Head of caudate nucleus (tissue), 42 donors: Measurements from ENCODE around the gene MPDZ.

Source experiments
- DNase-seq, 42 donors: peaks; one replicate each; pipeline versions ENCODE4 v3.0.0 to v3.0.0-alpha.2; 2020 to 2021; ENCODE audit warnings: mixed read lengths in 7 of 42
- intact Hi-C: fragments of 100-400 bp; cut with DNase I; formaldehyde crosslinking; loops from one replicate; pipeline ENCODE4 v1.15.0; 2022

MPDZ gene

DNA sequence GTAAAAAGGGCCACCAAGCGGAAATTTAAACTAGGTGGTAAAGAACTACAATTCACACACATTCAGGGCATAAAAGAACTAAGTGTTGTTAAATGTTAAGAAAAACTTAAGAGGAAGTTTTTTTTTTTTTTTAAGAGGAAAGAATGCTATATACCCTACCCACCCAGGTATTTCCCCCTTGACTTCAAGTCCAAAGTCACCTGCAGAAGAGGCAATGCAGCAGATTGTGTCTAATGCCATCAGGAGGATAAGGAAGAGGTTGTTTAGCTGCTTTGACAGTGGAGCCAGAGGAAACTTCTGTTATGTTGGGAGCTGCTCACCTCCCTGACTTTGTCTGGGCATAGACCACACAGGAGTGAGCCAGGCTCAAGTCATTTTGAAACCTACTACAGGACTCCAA is 69.2 kb downstream of the MPDZ start:
- intact Hi-C loops: loop anchor here (10.0 kb wide), 1 partner anchor 64 kb away; the partner anchor contains the start of gene MPDZ

GRCh38 chr9:13209498-13209897 is 70.0 kb downstream of the MPDZ start:
- intact Hi-C loops: no loop called here
- DNase-seq: no peak

More for the DNA sequence above, 69.2 kb downstream of the MPDZ start:
- DNase-seq: no peak

DNA sequence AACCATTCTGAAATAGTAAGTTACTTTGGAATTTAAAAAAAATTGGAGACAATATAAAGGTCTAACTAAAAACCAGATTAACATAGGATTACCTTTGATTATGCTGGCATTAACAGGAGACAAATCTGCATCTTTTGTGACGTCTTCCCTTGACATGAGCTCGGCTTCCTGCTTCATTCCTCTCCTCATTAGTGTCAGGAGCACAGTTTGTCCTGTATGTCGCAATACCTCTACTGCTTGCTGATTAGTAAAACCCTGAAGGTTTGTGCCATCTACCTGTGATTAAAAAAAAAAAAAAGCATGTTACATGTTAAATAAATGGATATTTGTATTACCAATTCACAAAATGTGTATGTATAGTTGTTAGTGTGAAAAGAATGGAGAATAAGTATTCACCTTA is 73.7 kb downstream of the MPDZ start:
- DNase-seq: no peak
- intact Hi-C loops: no loop called here

- intact Hi-C loops: no loop called here
- no peak for DNase-seq
These were observed 89.5 kb downstream of the MPDZ start for GRCh38 chr9:13190040-13190439.

- intact Hi-C loops: no loop called here
- no peak for DNase-seq
These were observed 90.1 kb downstream of the MPDZ start for GRCh38 chr9:13189362-13189761.

GRCh38 chr9:13186774-13187173 is 92.7 kb downstream of the MPDZ start:
- intact Hi-C loops: no loop called here
- no peak for DNase-seq

DNA sequence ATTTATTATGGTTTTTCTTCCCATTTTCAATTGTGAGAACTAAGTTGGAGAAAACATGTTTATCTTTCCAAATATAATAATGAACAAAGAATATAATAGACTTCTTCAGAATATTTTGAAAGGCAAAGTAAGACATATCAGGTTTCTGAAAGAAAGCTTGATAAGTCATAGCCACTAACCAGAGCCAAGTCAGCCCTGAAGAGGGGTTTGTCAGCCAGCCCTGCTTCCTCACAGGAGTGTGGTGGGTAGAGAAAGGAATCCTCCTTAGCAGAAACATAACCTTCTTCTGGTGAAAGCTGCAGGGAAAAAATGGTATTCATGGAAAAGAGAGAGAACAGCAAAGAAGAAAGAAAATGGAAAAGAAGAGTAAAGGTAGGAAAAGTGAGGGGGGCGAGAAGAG is 93.4 kb downstream of the MPDZ start:
- intact Hi-C loops: no loop called here

DNA sequence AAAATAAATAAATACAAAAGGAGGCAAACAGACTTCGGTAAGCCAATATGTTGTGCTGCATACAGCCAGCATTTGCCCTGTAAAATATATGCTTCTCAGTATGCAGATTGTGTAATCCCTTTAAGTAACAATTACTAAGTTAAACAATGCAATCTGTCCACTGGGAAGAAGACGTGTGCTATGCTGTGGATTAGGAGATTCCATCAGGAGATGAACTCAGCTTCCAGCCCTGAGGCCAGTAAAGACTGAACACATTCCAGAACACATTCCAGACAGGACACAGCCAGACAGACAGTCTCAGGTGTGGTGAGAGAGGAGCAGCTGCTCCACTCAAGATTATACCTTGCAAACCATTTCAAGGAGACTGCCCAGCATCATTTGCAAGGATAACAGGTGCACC is 97.8 kb downstream of the MPDZ start:
- intact Hi-C loops: no loop called here
- no peak for DNase-seq

More for the DNA sequence above, 93.4 kb downstream of the MPDZ start:
- DNase-seq: no peak

DNA sequence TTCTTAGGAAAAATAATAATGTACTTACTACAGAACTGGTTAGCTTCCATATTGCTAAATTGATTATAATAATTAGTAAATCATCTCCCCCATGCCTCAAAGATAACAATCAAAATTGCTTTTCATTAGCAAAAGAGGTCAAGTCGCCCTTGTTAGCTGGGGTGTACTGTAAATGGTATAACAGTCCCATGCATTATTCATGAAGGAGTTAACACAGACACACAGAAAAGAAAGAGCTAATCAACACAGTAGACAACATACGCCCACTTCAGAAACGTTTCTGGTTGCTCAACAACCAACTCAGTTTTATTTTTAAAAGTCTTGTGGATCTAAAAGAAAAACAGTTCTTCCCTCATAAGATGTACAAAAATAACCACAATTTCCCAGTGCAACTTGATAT is 100.2 kb downstream of the MPDZ start:
- intact Hi-C loops: no loop called here
- no peak for DNase-seq

DNA sequence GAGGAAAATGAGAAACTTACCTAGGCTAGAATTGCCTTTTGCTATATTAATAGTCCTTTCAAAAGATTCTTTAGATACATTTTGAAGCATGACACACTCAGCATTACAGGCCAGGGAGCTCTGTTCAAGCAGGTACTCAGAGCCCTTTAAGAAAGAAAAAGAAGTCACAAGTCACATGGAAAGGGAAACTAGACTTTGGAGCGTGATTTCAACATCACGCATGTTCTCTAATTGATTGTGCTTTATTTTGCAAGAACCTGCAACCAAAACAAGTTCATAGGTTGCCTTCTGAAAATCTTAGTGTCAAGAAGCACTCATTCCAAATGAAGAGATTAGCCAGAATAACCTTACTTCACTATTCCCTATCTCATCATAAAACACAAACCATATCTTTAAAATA is 103.8 kb downstream of the MPDZ start:
- no peak for DNase-seq
- intact Hi-C loops: no loop called here

DNA sequence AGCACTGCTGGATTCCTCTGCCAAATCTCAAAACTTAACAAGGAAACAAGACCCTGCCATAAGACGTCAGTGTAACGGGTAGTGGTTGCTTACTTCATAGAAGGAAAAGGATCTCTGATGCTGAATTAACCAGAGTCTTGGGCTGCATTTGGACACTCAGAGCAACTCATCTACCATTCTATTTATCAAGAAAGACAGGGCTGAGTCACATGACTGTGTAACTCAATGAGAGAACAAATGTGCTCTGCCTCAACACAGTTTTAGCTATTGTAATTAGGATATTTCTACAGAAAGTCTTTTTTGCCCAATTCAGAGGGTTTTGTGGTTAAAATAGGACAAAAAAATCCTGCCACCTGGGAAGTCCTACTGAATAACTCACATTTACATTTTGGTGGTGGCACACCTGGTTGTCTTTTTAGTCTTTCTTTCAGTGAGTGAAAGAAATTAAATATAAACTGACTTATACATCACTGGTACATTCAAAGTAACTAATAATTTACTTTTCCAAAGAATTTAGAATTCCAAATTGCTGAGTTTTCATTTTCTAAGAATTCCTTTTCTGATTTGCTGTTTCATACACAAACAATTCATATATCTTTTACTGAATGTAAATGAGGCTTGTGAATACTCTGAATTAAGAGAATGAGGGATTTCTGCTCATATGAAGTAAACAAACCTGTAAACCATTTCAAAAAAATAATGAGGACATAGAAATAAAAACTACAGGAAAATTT is 104.4 kb downstream of the MPDZ start:
- intact Hi-C loops: no loop called here

DNA sequence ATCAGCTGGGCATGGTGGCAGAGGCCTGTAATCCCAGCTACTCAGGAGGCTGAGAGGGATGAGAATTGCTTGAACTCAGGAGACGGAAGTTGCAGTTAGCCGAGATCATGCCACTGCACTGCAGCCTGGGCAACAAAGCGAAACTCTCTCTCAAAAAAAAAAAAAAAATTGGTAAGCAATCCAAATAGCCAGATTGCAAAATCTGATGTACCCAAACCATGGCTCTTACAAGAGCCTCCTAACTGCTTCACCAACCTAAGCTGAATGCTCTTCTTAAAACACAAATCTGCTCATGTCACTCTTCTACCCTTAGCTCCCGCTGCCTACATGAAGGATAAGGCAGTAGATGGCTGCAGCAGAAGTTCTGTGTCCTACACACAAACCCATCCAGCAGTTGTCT is 105.9 kb downstream of the MPDZ start:
- DNase-seq: no peak

More for the DNA sequence above, 104.4 kb downstream of the MPDZ start:
- no peak for DNase-seq

DNA sequence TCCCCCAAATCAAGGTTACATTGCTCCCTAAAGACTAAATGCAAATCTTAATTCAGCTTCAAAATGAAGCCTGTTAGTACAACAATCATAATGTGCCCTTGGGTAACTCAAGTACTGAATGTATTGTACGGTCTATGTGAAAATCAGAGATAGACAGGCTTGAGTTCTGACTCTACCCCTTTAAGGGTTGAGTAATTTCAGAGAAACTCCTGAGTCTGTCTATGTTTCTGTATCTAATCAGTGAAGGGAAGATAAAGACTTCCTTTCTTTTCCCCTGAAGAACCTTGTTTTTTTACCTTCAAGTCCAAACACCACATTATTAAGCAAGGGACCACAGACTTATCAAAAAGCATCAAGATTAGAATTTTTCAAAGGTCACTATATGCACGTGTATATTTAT is 108.2 kb downstream of the MPDZ start:
- intact Hi-C loops: no loop called here

More for the DNA sequence above, 105.9 kb downstream of the MPDZ start:
- intact Hi-C loops: no loop called here

GRCh38 chr9:13166996-13167395 is 112.5 kb downstream of the MPDZ start:
- intact Hi-C loops: no loop called here
- no peak for DNase-seq

More for the DNA sequence above, 108.2 kb downstream of the MPDZ start:
- no peak for DNase-seq

DNA sequence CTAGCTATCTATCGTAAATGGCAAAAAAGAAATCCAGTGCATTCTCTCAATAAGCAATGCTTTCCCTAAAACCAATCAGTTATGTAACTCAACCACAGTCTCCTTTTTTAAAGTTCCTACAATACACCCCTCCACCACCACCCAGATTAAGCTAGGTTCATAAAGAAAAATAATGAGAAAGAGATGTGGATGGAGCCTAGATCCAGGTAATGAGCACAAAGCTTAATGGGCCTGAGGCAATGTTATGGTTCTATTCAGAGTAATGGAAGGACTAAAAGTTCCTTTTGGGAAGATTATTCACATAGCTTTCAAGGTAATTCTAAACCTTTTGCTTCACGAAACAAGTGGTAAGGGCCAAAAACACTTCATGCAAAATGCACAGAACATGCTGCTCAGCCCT is 113.5 kb downstream of the MPDZ start:
- no peak for DNase-seq
- intact Hi-C loops: no loop called here

DNA sequence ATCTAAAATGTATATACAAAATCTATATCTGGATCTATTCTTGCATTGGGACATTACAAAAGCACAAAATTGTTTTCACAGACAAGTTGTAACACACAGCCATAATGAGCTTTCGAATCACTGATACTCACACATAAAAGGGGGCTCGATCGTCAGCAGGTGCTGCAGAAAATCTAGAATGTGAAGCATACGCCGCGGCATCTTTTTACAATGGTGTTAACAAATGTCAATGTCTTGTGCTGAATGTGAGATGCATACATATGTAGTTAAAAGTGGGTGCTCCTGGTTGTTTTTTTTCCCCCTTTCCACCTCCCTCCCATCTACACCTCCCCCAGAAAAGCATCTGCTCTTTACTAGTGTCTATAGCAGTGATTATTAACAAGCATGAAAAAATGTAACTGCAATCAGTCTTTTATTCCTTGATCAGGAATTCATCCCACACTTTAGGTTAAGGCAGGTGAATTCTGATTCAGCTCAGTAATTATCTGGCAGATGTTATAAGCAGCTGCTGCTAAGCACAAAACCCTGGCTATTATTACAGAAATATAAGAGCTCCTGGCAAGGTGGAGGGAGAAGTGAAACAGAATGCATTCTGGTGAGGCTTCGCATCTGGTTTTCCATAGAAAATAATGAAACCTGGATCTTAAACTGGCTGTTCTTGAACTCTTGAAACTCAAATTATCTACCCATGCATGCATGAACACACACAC is 114.1 kb downstream of the MPDZ start:
- peak in 3 of 42 donors; percentile 2 to 10 (median 5) for DNase-seq
- intact Hi-C loops: no loop called here

- intact Hi-C loops: no loop called here
- no peak for DNase-seq
These were observed 115.5 kb downstream of the MPDZ start for GRCh38 chr9:13163946-13164345.

- DNase-seq: no peak
- intact Hi-C loops: no loop called here
These were observed 116.2 kb downstream of the MPDZ start for GRCh38 chr9:13163287-13163686.

DNA sequence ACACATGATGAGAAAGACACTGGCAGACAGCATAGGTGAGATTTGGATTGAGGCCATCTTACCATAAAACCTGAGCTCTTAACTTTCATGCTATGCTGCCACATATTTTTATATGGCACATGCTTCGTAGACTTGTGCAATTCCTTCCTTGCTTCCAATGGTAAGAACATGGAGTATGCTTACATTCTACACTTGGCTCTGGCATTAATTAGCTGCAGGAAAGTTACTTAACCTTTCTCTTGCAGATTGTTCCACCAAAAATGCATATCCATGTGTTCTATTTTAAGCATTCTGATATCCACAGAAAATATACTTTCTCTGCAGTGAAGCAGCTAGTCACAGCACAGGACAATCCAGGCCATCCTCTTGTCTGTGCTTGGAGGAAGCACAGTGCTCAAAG is 119.4 kb downstream of the MPDZ start:
- no peak for DNase-seq
- intact Hi-C loops: no loop called here

GRCh38 chr9:13158986-13159385 is 120.5 kb downstream of the MPDZ start:
- intact Hi-C loops: no loop called here

GRCh38 chr9:13151489-13151888 is 128.0 kb downstream of the MPDZ start:
- no peak for DNase-seq
- intact Hi-C loops: no loop called here

More at GRCh38 chr9:13158986-13159385, 120.5 kb downstream of the MPDZ start:
- no peak for DNase-seq
